Measurements from ENCODE around the gene CYP27B1.

The CYP27B1 gene

DNA sequence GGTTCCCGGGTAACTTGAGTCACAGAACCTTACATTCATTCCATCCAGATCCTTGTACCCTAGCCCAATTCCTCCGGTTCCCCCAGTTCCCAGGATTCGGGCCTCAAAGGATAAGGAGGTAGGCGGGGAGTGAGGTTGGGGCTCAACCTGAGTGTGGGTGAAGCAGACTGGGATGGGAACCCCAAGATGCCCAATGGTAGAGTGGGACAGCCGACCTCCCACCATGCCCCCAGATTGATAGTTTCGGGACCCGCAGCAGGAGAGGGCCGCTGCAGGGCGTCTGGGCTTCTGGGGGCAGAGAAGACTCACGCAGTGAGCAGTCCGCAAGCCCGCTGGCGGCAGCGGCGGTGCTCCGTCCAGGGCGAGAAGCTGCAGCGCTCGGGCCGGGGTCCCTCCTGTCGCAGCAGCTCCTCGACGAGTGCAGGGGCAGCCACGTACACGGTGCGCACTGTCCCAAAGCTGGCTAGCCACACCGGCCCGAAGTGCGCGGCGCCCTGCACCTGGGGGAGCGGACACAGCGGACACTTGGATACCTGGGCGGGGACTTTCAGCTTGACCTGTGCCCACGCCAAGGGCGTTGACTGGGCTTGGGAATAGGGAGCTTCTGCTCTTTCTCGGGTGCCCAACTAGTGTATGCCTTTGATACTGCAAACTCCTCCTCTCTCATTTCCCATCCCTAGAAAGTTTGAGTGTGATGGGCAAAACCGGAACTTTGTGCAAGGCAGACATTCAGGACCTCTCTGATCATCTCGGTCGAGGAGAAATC, 997 bp downstream of the CYP27B1 start:
- DNase-seq (ENCODE audit: low read depth in 2 of 2): no peak

DNA sequence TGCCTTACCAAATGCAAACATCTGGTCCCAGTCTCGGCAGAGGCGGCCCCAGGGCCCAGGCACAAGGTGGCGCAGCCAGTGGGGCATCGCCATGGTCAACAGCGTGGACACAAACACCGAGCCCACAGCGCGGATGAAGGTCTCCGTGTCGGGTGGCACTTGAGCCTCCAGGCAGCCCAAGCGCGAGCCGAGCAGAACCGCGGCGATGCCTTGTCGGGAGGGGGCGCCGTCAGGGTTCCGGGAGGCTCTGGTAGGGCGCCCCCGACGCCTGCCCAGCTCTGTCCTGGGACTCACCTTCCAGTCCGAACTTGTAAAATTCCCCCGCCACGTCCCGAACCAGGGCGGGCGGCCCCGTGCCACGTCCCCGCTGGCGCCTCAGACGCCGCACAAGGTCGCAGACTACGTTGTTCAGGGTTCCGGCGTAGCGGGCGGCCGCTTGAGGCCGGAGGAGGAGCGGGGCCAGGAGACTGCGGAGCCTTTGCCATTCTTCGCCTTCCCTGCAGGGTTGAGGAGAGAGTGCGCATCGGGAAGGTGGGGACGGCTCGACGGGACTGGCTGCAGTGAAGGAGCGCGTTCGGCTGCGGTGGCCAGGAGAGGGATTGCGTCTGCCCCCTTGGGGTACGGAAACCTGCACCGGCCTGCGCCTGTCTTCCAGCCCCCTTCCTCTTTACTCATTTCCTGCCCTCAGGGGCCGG, 1.7 kb downstream of the CYP27B1 start:
- DNase-seq (ENCODE audit: low read depth in 2 of 2): no peak

DNA sequence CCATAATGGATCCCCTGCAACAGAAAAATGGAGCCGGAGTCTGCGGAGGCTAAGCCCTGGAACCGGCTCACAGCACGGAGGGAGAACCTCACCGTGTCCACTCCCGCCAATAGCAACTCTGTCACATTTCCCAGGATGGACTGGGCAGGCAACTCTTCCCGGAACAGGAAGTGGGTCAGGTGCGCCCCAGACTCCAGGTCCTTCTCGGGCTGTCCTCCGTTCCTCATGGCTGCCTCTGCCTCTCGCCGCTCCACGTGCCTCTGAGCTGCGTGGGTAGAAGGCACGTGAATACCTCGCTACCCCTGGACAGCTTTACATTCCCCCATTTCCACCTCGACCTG, 2.2 kb downstream of the CYP27B1 start:
- no peak for DNase-seq (ENCODE audit: low read depth in 2 of 2)

DNA sequence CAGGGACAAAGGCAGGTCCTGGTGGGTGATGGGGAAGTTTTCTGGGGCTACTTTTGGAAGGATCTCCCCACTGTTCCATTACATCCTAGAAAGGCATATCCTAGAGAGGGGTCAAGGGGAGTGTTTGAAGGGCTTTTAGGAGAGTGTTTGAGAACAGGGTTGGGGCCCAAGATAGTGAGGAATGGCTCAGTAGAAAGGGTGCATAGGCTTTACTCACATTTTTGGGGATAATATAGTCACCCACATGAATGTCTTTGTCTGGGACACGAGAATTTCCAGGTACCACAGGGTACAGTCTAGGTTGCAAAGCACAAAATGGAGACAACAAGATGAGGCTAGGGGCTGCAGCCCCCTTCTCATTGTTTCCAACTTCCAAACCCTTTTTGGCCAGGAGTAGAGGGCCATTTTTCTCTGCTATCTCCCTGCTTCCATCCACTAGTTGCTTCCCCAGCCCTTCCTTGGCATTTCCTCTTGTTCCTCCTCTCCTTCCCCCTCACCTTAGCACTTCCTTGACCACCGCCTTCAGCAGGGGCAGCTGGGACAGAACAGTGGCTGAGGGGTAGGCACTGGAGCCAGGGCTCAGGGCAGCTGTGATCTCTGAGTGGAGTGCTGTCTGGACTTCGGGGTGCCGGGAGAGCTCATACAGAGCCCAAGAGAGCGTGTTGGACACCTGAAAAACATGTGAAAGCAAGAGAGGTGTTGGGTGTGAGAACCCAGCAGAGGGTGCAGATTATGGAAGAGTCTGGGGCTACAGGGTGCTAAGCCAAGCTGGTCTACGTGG, 2.8 kb downstream of the CYP27B1 start:
- DNase-seq (ENCODE audit: low read depth in 2 of 2): no peak

DNA sequence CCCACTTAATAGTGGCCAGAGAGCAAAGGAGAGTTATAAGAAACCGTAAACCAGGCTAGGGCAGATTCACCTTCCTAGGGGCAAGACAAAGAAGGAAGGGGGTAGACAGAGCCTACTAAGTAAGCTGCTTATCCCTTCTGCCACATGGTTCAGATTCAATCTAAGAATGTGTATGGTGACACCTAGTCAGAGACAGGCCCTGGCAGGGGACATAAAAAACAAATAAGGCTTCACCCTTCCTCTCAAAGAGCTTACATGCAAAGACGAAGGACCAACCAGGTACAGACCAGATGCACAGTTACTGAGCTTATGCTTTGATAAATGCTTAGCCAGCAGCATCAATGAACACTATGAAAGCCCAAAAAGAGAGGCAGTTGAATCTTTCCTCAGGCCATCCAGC, 4.4 kb downstream of the CYP27B1 start:
- no peak for DNase-seq (ENCODE audit: low read depth in 2 of 2)

DNA sequence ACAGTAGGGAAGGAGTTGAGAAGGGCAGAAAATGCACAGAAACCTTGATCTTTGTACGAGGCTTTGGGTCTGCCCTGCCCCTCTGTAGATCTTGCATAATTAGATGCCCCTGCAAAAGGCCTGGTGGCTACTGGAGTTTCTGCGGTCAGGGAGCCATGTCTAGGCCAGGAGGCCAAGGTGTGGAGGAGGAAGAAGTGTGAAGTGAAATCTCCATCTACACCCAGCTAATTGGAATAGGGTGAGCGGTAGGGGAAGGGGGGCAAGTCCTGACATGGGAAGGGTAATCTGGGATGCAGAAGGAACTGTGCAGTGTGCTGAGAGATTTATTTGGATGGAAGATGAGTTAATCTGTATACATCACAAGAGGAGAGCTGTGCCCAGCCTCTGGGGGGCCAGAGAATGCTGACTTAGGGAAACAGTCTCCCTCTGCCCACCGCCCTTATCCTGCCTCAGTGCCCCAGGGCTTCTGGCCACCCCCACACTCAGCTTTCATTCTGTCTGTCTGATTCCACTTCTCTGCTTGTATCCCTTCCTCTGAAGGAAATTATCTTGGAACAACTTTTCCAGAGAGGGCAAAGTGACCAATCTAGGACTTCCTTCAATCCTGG, 5.4 kb downstream of the CYP27B1 start:
- DNase-seq (ENCODE audit: low read depth in 2 of 2): no peak

DNA sequence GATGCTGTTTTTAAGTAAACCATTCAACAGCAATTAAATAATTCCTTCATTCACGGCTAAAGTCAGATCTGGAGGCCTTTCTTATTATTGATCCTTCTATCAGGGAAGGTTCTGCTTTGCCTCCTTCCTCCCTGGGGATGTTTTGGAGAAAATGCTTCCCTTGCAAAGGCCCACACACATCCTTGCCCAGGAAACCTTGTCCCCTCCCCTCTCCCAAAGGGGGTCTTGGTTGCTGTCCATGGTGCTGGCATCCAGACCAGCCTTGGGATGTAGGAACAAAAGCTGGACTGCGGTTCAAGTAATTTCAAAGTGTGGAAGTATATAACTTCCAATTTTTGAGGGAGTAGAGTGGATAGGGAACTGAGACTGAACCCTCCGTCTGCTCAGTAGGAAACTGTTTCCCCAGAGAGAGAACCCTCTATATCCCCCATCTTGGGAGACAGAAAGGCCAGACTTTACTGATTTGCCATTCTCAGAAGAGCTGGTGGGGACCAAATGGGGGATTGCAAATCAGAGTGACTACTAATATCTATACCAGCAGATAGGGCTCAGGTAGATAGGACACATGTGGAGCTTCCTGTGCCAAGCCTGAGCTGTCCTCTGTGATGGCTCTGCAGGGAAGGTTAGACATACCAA, 6.4 kb downstream of the CYP27B1 start:
- no peak for DNase-seq (ENCODE audit: low read depth in 2 of 2)

DNA sequence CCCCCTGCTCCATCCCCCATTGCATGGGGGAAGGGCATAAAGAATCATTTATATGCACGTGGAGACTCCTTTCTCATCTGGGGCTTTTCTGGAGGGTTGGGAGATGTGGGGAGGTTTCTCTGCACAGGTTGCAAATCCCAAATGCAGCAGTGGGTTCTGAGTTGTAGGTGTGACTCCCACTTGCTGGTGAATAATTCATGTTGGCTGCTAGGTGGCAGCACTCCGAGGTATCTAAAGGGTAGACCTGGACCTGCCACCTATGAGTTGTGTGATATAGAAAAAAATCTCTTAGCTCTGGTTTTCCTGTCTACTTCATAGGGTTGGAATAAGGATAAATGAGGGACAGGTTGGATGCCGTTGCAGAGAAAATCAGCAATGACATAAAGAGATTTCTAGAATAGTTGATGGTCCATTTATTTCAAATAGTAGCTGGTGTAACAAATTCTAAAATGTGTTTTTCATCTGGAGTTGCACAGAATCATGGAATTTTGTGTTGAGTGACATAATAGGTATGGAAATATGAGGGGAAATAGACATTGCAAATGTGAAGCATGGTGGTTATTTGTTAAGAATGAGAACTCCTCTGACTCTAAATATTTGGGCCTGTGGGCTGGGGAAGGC, 7.4 kb downstream of the CYP27B1 start:
- DNase-seq (ENCODE audit: low read depth in 2 of 2): no peak

DNA sequence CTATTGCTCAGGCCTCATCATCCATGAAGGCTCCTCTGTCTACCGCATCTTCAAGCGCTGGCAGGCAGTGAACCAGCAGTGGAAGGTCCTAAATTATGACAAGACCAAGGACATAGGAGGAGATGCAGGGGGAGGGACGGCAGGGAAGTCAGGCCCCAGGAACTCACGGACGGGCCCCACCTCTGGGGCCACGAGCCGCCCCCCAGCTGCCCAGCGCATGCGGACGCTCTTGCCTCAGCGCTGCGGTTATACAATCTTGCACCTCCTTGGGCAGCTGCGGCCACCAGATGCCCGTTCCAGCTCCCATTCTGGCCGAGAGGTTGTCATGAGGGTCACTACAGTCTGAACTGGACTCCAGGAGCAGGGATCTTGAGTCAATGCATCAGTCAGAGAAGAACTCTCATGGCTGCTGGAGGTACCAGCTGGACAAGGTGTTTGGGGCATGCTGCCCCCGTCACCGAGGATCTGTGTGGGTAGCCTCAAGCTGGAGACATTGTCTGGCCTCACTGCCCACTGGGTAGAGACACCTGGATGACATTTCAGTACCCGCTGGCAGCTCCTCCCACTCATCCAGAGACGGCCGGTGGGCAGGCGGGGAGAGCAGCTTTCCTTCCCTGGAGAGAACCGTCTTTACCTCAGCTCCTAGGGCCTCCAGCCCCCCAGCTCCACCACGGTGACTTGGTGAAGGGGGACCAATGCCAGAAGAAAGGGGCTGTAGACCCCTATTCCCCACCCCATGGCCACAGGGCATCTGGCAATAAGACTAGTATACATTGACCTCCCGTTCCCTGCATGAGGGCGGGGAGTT, 8.1 kb downstream of the CYP27B1 start:
- DNase-seq (ENCODE audit: low read depth in 2 of 2): no peak

DNA sequence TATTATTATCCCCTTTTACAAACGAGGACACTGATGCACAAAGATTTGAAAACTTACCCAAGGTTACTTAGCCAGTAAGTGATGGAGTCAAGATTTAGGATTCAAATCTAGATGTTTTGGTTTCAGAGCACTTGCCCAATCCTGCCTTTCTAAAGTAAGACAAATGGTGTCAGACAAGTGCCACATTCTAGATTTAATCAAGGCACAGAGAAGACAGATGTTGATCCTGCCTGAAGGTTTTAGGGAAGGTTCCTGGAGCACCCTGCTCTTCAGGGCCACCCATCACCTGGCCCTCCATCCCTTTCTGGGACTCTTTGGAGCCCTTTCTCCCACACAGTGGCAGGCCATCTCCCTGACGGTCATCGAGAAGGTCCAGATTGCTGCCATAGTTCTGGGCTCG, 9.1 kb downstream of the CYP27B1 start:
- no peak for DNase-seq (ENCODE audit: low read depth in 2 of 2)

DNA sequence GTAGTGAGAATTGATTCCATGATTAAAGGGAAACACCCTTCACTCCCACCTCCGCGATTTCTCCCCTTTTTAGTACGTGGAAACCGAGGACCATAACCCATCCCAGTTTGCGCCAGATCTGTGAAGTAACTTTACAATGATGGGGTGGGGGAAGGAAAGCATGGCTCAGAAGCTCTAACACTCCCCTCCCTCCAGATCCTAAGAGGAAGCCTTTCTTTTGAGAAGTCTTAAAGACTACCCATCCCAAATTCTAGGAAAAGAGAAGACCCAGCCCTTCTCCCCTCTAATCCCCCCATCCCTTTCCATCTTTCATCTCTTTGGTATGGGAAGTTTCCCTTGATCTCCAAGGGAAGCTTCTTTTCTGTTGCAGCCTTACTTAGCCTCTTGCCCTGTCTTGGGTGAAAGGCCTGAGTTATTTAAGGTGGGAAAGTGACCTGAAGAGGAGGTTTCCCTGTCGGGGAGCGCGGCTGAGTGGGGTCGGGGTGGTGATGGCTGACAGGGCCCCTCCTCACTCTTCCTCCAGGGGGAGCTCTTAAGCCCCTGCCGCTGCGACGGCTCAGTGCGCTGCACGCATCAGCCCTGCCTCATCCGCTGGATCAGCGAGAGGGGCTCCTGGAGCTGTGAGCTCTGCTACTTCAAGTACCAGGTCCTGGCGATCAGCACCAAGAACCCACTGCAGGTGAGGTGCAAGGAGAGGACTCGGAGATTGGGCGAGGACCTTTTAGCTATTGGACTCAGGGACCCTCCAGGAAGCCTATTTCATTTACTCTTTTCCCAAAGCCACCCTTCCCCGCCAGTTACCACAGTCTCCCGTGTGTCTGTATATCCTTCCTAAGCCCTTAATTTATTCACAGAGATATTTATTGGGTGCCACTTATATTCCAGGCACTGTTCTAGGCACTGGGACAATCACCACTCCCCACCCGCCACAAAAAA, 10.2 kb downstream of the CYP27B1 start:
- DNase-seq (ENCODE audit: low read depth in 2 of 2): peak; percentile 56 to 68

DNA sequence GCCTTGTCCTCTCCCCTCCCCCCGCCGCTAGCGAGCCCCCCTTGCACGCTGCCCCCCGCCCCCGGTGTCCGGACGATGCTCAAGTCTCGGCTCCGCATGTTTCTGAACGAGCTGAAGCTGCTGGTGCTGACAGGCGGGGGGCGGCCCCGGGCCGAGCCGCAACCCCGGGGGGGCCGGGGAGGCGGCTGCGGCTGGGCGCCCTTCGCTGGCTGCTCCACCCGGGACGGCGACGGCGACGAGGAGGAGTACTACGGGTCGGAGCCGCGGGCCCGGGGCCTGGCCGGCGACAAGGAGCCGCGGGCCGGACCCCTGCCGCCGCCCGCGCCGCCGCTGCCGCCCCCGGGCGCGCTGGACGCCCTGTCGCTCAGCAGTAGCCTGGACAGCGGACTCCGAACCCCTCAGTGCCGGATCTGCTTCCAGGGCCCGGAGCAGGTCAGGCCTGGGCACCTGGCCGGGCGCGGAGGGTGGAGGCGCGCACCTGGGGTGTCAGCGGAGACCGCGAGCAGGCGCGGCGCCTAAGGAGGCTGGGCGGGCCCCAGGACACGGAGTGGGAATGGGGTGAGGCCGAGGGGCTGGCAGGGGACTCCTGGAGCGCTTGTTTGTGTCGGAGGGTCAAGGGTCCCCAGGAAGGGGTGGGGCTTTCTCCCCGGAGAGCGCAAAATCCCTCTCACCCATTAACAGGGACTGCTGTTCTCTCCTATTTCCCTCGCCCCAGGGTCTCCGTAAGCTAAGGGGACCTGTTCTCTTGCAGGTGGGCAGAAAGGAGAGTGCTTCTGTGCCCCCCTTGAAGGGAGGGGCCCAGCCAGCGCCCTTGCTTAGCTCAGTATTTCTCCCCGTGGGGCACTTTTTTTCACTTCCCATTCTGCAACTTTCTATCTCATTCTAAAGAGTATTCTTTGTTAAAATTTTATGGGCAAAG, 11.2 kb downstream of the CYP27B1 start:
- no peak for DNase-seq (ENCODE audit: low read depth in 2 of 2)

DNA sequence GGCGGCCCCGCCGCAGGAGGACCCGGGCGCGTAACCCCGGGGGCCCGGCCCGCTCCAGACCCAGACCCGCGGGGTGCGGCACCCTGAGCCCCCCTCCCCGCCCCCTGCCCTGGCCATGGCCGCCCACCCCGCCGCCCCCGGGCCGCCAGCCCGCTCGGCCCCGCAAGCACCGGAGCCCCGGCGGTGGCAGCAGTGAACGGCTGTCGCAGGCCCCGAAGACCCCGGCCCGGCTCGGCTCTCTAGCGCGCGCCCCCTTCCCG, 11.8 kb downstream of the CYP27B1 start:
- DNase-seq (ENCODE audit: low read depth in 2 of 2): no peak

DNA sequence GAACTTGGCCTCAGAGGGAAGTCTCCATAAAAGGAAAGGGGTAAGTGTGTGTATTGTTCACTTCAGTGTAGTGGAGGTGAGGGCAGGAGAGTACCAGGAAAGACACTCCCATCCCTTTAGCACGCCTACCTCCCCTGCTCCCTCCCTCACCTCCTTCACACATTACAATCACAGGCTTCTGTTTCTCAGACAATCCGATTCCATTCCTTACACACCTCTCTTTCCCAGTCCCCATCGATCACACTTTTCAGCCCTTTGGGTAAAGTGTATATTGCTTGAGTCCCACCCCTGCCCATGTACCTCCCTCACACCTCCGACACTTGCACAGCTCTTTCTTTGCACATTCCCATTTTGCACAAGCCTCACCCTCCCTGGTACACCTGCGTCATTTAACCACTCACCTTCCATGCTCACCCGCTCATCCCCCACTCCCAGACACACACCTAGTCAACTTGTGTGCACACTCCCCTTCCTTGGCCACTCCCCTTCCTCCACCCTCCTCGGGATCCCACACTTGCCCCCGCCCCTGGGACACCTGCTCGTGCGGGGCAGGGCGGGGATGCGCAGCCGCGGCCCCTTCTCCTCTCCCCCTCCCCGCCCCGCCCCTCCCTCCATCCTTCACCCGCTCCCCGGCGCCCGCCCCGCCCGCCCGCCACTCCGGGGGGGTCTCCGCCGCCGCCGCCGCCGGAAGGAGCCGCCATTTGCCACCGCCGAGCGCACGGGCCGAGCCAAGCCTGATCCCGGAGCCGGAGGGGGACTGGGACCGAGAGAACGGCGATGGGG, 12.3 kb downstream of the CYP27B1 start, which contains the start of gene MARCHF9:
MARCHF9 (plus strand) TSS at position 693 of the 783 bp plus-strand sequence. CDS start 426 bp downstream, outside the sequence.
- peak; percentile 66 to 86 for DNase-seq (ENCODE audit: low read depth in 2 of 2)

DNA sequence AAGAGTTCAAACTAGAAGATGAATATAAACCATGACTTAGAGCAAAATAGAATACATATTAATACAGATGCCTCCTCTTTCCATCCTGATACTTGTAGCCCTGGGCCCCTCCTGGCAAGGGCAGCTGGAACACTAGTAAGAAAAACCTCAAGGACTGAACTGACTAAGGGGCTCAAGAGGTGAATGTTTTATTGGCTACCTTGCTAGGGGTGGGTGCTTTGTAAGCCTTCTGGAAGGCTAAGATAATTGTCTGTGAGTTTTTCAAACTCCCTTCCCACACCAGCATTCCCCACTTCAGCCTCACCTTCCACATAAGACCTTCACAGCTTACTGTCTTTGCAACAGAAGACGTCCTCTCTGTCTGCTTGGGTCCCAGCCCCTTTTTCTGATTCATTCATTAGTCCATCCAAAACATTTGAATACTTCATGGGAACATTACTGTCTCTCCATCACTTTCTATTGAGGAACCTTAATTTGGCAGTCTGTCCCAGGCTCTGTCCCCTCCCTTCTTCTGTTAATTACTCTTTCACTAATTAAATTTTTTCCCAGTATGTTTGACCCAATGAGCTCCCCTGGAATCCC, 13.0 kb downstream of the CYP27B1 start:
- DNase-seq (ENCODE audit: low read depth in 2 of 2): no peak

DNA sequence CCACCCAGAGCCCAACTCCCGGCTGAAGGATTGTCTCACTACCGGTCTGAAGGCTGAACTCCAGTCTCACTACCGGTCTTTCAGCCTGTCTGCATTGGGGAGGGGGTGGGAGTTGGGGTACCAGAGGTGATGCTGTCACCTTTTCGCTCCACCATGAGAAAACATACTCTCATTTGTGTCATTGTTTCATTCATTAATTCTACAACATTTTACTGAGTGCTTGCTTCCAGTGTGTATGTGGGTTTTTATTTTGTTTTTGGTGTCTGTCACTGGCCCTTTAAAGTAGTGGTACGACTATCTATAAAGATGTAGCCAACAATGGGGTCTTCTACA, 14.2 kb downstream of the CYP27B1 start:
- DNase-seq (ENCODE audit: low read depth in 2 of 2): no peak

Measured in stimulated activated CD4-positive, alpha-beta T cell treated with anti-CD3 and anti-CD28 coated beads, Interleukin-12 subunit alpha, Interleukin-12 subunit beta, amount 100 ng/mL, for 24 hours (primary cell).